HepG2 (cell line): ENCODE measurements around the gene SLC35B2. TPM values are rescaled to one million over a fixed set of nuclear protein-coding genes. Genes with fewer than 3 reads are reported as not detected.

Experiments
- ATRX ChIP-seq: sonication (generic); formaldehyde crosslinking; IDR thresholded peaks from 2 replicates; pipeline ENCODE4 v1.4.0; 2020; ENCODE audit warnings: missing genetic modification reagents, borderline replicate concordance
- BHLHE40 ChIP-seq: IDR thresholded peaks from 2 replicates; pipeline ENCODE4 v1.6.1; 2011; ENCODE audit warnings: low read length, improper control_type of control experiment
- CHD4 ChIP-seq: fragments of 200-600 bp; sonication (generic); IDR thresholded peaks from 2 replicates; pipeline ENCODE4 v1.7.0; 2017; ENCODE audit warnings: mild to moderate bottlenecking, low read length, borderline replicate concordance
- CREB1 ChIP-seq, 2 experiments: fragments of 450-650 bp in 1 of 2; IDR thresholded peaks; 2 replicates each; pipeline ENCODE4 v1.6.1; 2016 to 2017; ENCODE audit warnings: control low read depth in 1 of 2, mild to moderate bottlenecking in 1 of 2, missing compliant biosample characterization in 1 of 2, missing genetic modification characterization in 1 of 2
- FOSL2 ChIP-seq: sonication (generic); formaldehyde crosslinking; IDR thresholded peaks from 2 replicates; pipeline ENCODE4 v1.4.0; 2020; ENCODE audit warnings: missing genetic modification reagents
- HMGA1 ChIP-seq: sonication (generic); formaldehyde crosslinking; conservative IDR thresholded peaks from 2 replicates; pipeline ENCODE4 v1.4.0; 2020; ENCODE audit warnings: missing genetic modification reagents
- JDP2 ChIP-seq: sonication (generic); formaldehyde crosslinking; IDR thresholded peaks from 2 replicates; pipeline ENCODE4 v1.8.1; 2022; ENCODE audit warnings: missing genetic modification reagents, borderline replicate concordance
- NCOR1 ChIP-seq: fragments of 200-600 bp; sonication (generic); IDR thresholded peaks from 2 replicates; pipeline ENCODE4 v1.7.0; 2017; ENCODE audit warnings: antibody characterized with exemption, low read length, borderline replicate concordance
- PHF20 ChIP-seq: sonication (generic); formaldehyde crosslinking; IDR thresholded peaks from 2 replicates; pipeline ENCODE4 v1.5.0; 2020; ENCODE audit warnings: mild to moderate bottlenecking, missing genetic modification reagents
- REXO4 ChIP-seq: sonication (generic); formaldehyde crosslinking; IDR thresholded peaks from 2 replicates; pipeline ENCODE4 v1.8.0; 2022; ENCODE audit warnings: missing genetic modification reagents, mild to moderate bottlenecking, borderline replicate concordance
- SALL1 ChIP-seq: sonication (generic); formaldehyde crosslinking; IDR thresholded peaks from 2 replicates; pipeline ENCODE4 v1.8.0; 2022; ENCODE audit warnings: mild to moderate bottlenecking, missing genetic modification reagents
- SOX5 ChIP-seq: IDR thresholded peaks from 2 replicates; pipeline ENCODE4 v1.6.1; 2016; ENCODE audit warnings: borderline replicate concordance
- STAG1 ChIP-seq: sonication (generic); formaldehyde crosslinking; IDR thresholded peaks from 2 replicates; pipeline ENCODE4 v1.4.0; 2020; ENCODE audit warnings: missing genetic modification reagents
- ZNF143 ChIP-seq: sonication (generic); formaldehyde crosslinking; IDR thresholded peaks from 2 replicates; pipeline ENCODE4 v1.4.0; 2020; ENCODE audit warnings: missing genetic modification reagents
- ZNF460 ChIP-seq: sonication (generic); formaldehyde crosslinking; IDR thresholded peaks from 2 replicates; pipeline ENCODE4 v1.5.1; 2020; ENCODE audit warnings: missing genetic modification reagents, mild to moderate bottlenecking, borderline replicate concordance
- ZNF589 ChIP-seq: sonication (generic); formaldehyde crosslinking; conservative IDR thresholded peaks from 2 replicates; pipeline ENCODE4 v1.8.0; 2022; ENCODE audit warnings: mild to moderate bottlenecking, moderate library complexity, missing genetic modification reagents
- polyA plus RNA-seq, 8 experiments: library from polyadenylated mRNA; depleted of rRNA in 3 of 8; stranded (reverse) in 7 of 8; unstranded in 1 of 8; fragments of >200 nt; fragmentation: Illumina TruSeq in 4 of 8; extraction: Trizol in 4 of 8; gene quantifications; 2 replicates each; pipeline versions ENCODE4 v1.2.1 to v1.2.3, GENCODE V29; 2011 to 2016; ENCODE audit warnings: low read depth in 4 of 8, missing spikeins in 1 of 8, mixed read lengths in 1 of 8; ENCODE audit not compliant: insufficient read depth in 1 of 8
- total RNA-seq, 5 experiments: library from RNA; depleted of rRNA; stranded (reverse); fragments of >200 nt; fragmentation: Illumina TruSeq; extraction: Trizol; gene quantifications; 2 replicates each; pipeline ENCODE4 v1.2.3, GENCODE V29; 2016; ENCODE audit warnings: low read depth in 1 of 5
- TF ChIP-seq, protein P1 (sequence below): sonication (generic); formaldehyde crosslinking; IDR thresholded peaks from 2 replicates; pipeline ENCODE4 v1.5.0; 2020; ENCODE audit warnings: missing genetic modification reagents
- TF ChIP-seq, protein P2 (sequence below): sonication (generic); formaldehyde crosslinking; IDR thresholded peaks from 2 replicates; pipeline ENCODE4 v1.5.0; 2020; ENCODE audit warnings: mild to moderate bottlenecking, low read depth, missing genetic modification reagents, borderline replicate concordance
- TF ChIP-seq, protein P3 (sequence below): sonication (generic); formaldehyde crosslinking; IDR thresholded peaks from 2 replicates; pipeline ENCODE4 v1.4.0; 2020; ENCODE audit warnings: missing genetic modification reagents, borderline replicate concordance
- TF ChIP-seq, protein P4 (sequence below): sonication (generic); formaldehyde crosslinking; IDR thresholded peaks from 2 replicates; pipeline ENCODE4 v1.5.1; 2020; ENCODE audit warnings: mild to moderate bottlenecking, missing genetic modification reagents, moderate library complexity

The SLC35B2 gene
- total and polyA plus RNA-seq, 2 of the 13 experiments (the other 11 are each of a cell fraction or from before 2014, with no cell fraction given) = 61.1 to 148 TPM

DNA sequence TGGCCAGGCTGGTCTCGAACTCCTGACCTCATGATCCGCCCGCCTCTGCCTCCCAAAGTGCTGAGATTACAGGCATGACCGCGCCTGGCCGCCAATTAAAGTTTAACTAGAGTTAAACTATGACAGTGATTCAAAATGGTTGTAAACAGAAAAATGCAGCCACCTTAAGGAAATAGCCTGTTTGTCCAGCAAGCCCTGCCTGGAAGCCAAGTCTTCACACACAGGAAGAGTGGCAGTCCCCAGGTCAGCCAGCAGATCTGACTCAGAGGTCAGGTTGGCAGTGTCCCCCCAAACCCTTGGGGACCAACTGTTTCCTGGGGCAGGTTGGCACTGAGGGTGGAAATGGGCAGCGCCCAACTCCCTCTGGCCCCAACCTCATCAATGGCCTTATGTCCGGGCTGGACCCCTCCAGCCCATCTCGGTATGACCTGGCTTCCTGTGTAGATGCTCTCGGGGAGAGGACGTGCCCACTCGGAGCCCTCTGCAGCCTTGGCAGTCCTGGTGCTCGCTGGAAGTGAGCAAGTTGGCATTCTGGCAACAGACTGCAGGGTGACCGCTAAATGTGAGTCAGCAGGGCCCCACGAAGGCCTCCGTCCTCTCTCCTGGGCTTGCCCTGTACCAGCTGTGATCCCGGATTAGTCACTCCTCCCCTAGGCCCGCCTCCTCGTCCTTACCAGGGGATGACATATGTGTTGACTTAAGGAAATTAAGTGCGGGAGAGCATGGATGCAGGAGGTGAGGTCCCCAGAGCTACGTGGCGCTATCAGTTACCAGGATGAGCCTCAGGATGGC is 20.1 kb downstream of the SLC35B2 start (continued):
- 0 out of 2 replicates have a peak, but pooled peaks have one; percentile 2 for TF ChIP-seq STAG1 (CRISPR knock-in tag)
- TF ChIP-seq HMGA1 (CRISPR knock-in tag) = no peak
- 0 out of 2 replicates have a peak, but pooled peaks have one; percentile 23 for TF ChIP-seq BHLHE40
- no peak; the same call in 1 of the 2 replicates for TF ChIP-seq ZNF143 (CRISPR knock-in tag)
- TF ChIP-seq ZNF589 = no peak; the same call in 1 of the 2 replicates
- no peak for TF ChIP-seq CHD4
- no peak for TF ChIP-seq ATRX (CRISPR knock-in tag)
- TF ChIP-seq SALL1 (CRISPR knock-in tag) = peak; percentile 27; the same call in 1 of the 2 replicates
- TF ChIP-seq SOX5 = no peak; the same call in 1 of the 2 replicates
- TF ChIP-seq, protein P1, sequence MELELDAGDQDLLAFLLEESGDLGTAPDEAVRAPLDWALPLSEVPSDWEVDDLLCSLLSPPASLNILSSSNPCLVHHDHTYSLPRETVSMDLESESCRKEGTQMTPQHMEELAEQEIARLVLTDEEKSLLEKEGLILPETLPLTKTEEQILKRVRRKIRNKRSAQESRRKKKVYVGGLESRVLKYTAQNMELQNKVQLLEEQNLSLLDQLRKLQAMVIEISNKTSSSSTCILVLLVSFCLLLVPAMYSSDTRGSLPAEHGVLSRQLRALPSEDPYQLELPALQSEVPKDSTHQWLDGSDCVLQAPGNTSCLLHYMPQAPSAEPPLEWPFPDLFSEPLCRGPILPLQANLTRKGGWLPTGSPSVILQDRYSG (CRISPR knock-in tag) = no peak
- TF ChIP-seq PHF20 (CRISPR knock-in tag) = peak; percentile 59; the same call in 1 of the 2 replicates
- no peak for TF ChIP-seq JDP2
- TF ChIP-seq FOSL2 = peak; percentile 94
- no peak for TF ChIP-seq CREB1 (IDR thresholded peaks at IDR 0.05)
- TF ChIP-seq CREB1 (CRISPR knock-in tag; IDR thresholded peaks at IDR 0.05) = peak; percentile 45; the same call in 1 of the 2 replicates
- no peak for TF ChIP-seq ZNF460 (CRISPR knock-in tag)
- TF ChIP-seq, protein P2, sequence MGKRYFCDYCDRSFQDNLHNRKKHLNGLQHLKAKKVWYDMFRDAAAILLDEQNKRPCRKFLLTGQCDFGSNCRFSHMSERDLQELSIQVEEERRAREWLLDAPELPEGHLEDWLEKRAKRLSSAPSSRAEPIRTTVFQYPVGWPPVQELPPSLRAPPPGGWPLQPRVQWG = no peak
- no peak for TF ChIP-seq NCOR1
- TF ChIP-seq, protein P3, sequence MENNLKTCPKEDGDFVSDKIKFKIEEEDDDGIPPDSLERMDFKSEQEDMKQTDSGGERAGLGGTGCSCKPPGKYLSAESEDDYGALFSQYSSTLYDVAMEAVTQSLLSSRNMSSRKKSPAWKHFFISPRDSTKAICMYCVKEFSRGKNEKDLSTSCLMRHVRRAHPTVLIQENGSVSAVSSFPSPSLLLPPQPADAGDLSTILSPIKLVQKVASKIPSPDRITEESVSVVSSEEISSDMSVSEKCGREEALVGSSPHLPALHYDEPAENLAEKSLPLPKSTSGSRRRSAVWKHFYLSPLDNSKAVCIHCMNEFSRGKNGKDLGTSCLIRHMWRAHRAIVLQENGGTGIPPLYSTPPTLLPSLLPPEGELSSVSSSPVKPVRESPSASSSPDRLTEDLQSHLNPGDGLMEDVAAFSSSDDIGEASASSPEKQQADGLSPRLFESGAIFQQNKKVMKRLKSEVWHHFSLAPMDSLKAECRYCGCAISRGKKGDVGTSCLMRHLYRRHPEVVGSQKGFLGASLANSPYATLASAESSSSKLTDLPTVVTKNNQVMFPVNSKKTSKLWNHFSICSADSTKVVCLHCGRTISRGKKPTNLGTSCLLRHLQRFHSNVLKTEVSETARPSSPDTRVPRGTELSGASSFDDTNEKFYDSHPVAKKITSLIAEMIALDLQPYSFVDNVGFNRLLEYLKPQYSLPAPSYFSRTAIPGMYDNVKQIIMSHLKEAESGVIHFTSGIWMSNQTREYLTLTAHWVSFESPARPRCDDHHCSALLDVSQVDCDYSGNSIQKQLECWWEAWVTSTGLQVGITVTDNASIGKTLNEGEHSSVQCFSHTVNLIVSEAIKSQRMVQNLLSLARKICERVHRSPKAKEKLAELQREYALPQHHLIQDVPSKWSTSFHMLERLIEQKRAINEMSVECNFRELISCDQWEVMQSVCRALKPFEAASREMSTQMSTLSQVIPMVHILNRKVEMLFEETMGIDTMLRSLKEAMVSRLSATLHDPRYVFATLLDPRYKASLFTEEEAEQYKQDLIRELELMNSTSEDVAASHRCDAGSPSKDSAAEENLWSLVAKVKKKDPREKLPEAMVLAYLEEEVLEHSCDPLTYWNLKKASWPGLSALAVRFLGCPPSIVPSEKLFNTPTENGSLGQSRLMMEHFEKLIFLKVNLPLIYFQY (CRISPR knock-in tag) = no peak; the same call in 1 of the 2 replicates
- TF ChIP-seq, protein P4, sequence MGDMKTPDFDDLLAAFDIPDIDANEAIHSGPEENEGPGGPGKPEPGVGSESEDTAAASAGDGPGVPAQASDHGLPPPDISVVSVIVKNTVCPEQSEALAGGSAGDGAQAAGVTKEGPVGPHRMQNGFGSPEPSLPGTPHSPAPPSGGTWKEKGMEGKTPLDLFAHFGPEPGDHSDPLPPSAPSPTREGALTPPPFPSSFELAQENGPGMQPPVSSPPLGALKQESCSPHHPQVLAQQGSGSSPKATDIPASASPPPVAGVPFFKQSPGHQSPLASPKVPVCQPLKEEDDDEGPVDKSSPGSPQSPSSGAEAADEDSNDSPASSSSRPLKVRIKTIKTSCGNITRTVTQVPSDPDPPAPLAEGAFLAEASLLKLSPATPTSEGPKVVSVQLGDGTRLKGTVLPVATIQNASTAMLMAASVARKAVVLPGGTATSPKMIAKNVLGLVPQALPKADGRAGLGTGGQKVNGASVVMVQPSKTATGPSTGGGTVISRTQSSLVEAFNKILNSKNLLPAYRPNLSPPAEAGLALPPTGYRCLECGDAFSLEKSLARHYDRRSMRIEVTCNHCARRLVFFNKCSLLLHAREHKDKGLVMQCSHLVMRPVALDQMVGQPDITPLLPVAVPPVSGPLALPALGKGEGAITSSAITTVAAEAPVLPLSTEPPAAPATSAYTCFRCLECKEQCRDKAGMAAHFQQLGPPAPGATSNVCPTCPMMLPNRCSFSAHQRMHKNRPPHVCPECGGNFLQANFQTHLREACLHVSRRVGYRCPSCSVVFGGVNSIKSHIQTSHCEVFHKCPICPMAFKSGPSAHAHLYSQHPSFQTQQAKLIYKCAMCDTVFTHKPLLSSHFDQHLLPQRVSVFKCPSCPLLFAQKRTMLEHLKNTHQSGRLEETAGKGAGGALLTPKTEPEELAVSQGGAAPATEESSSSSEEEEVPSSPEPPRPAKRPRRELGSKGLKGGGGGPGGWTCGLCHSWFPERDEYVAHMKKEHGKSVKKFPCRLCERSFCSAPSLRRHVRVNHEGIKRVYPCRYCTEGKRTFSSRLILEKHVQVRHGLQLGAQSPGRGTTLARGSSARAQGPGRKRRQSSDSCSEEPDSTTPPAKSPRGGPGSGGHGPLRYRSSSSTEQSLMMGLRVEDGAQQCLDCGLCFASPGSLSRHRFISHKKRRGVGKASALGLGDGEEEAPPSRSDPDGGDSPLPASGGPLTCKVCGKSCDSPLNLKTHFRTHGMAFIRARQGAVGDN (CRISPR knock-in tag) = no peak; the same call in none of the 2 replicates
- no peak for TF ChIP-seq REXO4 (CRISPR knock-in tag)
